Measurements from ENCODE around the gene PPM1G. TPM values are rescaled to one million over a fixed set of nuclear protein-coding genes. Genes with fewer than 3 reads are reported as not detected.
"Not testable (repeated sequence)": the region's sequence is repeated elsewhere in the genome, so short reads cannot be mapped to it uniquely, and the experiment has no call there.

The PPM1G gene
- total RNA-seq, 2 donors from 2014 or later, result 37.7 to 42.4 TPM

DNA sequence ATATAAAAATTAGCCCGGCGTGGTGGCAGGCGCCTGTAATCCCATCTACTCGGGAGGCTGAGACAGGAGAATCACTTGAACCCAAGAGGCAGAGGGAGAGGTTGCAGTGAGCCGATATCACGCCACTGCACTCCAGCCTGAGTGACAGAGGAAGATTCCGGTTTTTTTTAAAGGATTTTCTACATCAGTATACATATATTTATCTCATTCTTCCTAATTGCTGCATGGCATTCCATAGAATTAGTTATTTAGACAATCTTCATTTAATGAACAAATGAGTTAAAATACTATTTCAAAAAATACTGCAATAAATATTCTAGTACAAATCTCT lies 54.8 kb downstream of the PPM1G start:
- no peak overlapping the region for H3K4me3 ChIP-seq
- TF ChIP-seq, protein P1, sequence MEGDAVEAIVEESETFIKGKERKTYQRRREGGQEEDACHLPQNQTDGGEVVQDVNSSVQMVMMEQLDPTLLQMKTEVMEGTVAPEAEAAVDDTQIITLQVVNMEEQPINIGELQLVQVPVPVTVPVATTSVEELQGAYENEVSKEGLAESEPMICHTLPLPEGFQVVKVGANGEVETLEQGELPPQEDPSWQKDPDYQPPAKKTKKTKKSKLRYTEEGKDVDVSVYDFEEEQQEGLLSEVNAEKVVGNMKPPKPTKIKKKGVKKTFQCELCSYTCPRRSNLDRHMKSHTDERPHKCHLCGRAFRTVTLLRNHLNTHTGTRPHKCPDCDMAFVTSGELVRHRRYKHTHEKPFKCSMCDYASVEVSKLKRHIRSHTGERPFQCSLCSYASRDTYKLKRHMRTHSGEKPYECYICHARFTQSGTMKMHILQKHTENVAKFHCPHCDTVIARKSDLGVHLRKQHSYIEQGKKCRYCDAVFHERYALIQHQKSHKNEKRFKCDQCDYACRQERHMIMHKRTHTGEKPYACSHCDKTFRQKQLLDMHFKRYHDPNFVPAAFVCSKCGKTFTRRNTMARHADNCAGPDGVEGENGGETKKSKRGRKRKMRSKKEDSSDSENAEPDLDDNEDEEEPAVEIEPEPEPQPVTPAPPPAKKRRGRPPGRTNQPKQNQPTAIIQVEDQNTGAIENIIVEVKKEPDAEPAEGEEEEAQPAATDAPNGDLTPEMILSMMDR (IDR thresholded peaks at IDR 0.05), result no peak
- H3K4me1 ChIP-seq, result peaks cover 0 to 34% of the 10 kb centered on the region in 2 donors
- no peaks in the 10 kb centered on the region for H3K36me3 ChIP-seq
- no peaks in the 10 kb centered on the region for H3K27me3 ChIP-seq
- DNase-seq (ENCODE audit: low spot score), result no peak
- no peaks in the 10 kb centered on the region for H3K9me3 ChIP-seq
- H3K27ac ChIP-seq, result no peak overlapping the region

DNA sequence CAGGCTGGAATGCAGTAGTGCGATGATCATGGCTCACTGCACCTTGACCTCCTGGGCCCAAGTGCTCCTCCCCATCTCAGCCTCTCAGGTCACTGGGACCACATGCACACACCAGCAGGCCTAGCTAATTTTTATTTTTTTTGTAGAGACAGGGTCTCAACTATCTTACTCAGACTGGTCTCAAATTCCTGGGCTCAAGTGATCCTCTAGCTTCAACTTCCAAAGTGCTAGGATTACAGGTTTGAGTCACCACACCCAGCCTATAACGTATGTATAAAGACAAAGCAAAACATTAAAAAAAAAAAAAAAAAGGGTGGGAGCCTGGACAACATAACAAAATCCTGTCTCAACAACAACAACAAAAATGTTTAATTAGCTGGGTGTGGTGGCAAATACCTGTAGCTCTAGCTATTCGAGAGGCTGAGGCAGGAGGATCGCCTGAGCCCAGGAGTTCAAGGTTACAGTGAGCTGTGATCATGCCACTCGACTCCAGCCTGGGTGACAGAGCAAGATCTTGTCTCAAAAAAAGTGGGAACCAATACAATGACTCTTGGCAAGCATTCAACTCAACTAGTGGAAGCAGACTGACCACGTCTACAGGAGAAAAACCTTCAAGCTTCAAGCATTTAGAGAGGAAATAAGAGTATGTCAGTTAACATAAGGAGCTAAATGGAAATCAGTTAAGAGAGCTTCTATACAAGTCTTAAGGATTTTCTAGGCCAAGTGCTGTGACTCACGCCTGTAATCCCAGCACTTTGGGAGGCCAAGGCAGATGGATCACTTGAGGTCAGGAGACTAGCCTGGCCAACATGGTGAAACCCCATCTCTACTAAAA lies 55.4 kb downstream of the PPM1G start:
- H3K27me3 ChIP-seq, result no peaks in the 10 kb centered on the region
- no peak for DNase-seq (ENCODE audit: low spot score)
- H3K36me3 ChIP-seq, result no peaks in the 10 kb centered on the region
- H3K4me3 ChIP-seq, result no peak overlapping the region
- no peak overlapping the region for H3K27ac ChIP-seq
- H3K9me3 ChIP-seq, result no peaks in the 10 kb centered on the region
- peaks cover 0 to 34% of the 10 kb centered on the region in 2 donors for H3K4me1 ChIP-seq
- TF ChIP-seq, protein P1 (IDR thresholded peaks at IDR 0.05), result no peak

DNA sequence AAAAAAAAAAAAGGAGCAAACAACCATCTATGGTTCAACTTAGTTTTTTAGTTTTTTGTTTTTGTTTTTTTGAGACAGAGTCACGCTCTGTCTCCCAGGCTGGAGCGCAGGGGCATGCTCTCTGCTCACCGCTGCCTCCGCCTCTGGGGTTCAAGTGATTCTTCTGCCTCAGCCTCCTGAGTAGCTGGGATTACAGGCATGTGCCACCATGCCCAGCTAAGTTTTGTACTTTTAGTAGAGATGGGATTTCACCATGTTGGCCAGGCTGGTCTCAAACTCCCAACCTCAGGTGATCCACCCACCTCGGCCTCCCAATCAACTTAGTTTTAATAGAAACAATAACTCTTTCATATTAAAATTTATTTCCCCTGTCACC lies 56.0 kb downstream of the PPM1G start:
- not testable (repeated sequence) for H3K27me3 ChIP-seq; DNase-seq (ENCODE audit: low spot score); H3K9me3 ChIP-seq; H3K27ac ChIP-seq; H3K36me3 ChIP-seq; H3K4me3 ChIP-seq
- H3K4me1 ChIP-seq, result peaks cover 0 to 33% of the 10 kb centered on the region in 2 donors

DNA sequence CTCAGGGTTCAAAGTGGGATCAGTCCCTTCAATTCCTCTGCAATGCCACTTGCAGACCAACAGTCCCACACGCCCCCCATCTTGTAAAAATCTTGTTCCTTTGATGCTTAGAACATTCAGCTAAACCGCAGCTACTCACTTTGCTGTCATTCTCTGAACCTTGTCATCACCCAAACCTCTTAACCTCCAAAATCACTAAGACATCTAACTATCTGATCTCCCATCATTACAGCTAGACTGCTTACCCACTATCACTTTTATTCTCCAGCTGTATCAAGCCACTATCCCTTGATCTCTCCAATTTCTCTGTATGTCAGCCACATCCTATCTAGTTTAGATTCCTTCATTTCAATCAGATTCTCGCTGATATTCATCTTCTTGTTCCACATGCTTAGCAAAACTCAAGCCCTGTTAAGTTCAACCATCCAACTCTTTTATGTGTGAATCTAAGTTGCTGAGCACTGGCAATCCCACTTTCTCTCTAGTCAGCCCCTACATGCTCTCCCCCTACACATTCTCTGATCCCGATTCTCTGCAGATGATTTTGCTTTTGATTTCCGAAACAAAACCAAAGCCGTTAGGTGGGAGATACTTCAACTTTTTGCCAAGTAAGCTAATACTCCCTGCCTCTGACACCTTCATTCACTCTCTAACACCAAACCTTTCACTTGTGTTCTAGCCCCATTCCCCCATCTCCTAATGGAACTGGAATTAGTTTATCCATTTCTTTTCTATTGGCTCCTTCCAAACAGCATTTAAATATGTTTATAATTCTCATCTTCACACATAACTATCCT lies 57.4 kb downstream of the PPM1G start:
- Histone ChIP-seq H3K4me1 (peaks cover 0 to 21% of the 10 kb centered on the region in 2 donors), H3K4me3 (no peak overlapping the region), H3K9me3 (no peaks in the 10 kb centered on the region), H3K27me3 (no peaks in the 10 kb centered on the region), H3K36me3 (no peaks in the 10 kb centered on the region), H3K27ac (no peak overlapping the region)
- DNase-seq (ENCODE audit: low spot score), result no peak
- TF ChIP-seq, protein P1 (IDR thresholded peaks at IDR 0.05), result no peak

DNA sequence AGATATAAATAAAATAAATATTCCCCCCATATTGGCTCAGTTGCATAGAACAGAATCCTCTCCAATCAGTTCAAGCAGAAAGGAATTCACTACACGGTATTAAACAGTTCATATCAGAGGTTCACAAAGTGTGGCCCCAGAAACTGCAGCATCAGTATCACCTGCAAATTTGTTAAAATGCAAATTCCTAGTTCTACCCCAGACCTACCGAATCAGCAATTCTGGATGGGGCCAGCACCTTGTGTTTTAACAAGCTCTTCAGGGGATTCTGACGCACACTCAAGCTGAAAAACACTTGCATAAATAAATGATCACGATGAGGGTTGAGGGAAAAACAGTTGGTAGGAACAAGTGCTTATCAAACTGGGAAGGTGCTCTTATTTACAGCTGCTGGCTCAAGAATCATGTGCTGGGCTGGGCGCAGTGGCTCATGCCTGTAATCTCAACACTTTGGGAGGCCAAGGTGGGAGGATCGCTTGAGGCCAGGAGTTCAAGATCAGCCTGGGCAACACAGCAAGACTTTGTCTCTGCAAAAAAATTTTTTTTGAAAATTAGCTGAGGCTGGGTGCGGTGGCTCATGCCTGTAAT lies 59.2 kb downstream of the PPM1G start:
- DNase-seq (ENCODE audit: low spot score), result no peak
- no peak overlapping the region for H3K27ac ChIP-seq
- H3K36me3 ChIP-seq, result no peaks in the 10 kb centered on the region
- H3K4me3 ChIP-seq, result no peak overlapping the region
- H3K27me3 ChIP-seq, result no peaks in the 10 kb centered on the region
- TF ChIP-seq, protein P1 (IDR thresholded peaks at IDR 0.05), result no peak
- peaks cover 0 to 12% of the 10 kb centered on the region in 2 donors for H3K4me1 ChIP-seq
- no peaks in the 10 kb centered on the region for H3K9me3 ChIP-seq

DNA sequence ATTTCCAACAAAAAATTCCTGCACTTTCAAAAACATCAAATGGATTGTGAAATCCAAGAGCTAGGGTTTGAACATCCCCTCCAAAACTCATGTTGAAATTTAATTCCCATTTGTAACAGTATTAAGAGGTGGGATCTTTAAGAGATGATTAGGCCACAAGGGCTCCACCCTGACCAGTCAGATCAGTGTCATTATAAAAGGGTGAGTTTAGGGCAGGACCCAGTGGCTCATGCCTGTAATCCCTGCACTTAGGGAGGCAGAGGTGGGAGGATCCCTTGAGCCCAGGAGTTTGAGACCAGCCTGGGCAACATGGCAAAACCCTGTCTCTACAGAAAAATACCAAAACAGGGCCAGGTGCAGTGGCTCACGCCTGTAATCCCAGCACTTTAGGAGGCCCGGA lies 61.8 kb downstream of the PPM1G start:
- TF ChIP-seq, protein P1 (IDR thresholded peaks at IDR 0.05), result no peak
- Histone ChIP-seq H3K36me3 (peaks cover 5% of the 10 kb centered on the region), H3K27me3 (no peaks in the 10 kb centered on the region), H3K4me1 (no peaks in the 10 kb centered on the region), H3K4me3 (no peak overlapping the region), H3K27ac (no peak overlapping the region), H3K9me3 (no peaks in the 10 kb centered on the region)
- no peak for DNase-seq (ENCODE audit: low spot score)

All from right atrium auricular region (tissue), 2 donors.